GM12878 (cell line): Measurements from ENCODE around the gene KIAA1671. TPM values are rescaled to one million over a fixed set of nuclear protein-coding genes. Genes with fewer than 3 reads are reported as not detected.

Experiments used
- ATAC-seq: fragments of 200-7000 bp; cut with Tn5 transposase; 3 replicates; pipeline ENCODE4 v1.9.1; 2020; ENCODE audit warnings: mild to moderate bottlenecking, moderate library complexity
- BruUV-seq: library from RNA; stranded (reverse); fragments of 400-500 nt; replicated peaks from 2 replicates; lab custom pipeline; 2021; lab: Mats Ljungman, UMichigan
- CTCF ChIA-PET: fragments of 300-600 bp; sonication (Branson Sonifier 250); formaldehyde crosslinking; extraction: SDS; loops from one replicate; lab custom pipeline; 2021; ENCODE audit warnings: inconsistent platforms; lab: Yijun Ruan, JAX
- POLR2A ChIA-PET: fragments of 350-600 bp; formaldehyde crosslinking; extraction: SDS; loops from one replicate; lab custom pipeline; 2021; ENCODE audit warnings: inconsistent platforms; lab: Charles Lee
- RAD21 ChIA-PET: fragments of 300-600 bp; sonication (Branson Sonifier 250); formaldehyde crosslinking; loops from one replicate; lab custom pipeline; 2023; ENCODE audit warnings: antibody characterized with exemption; ENCODE audit not compliant: unreplicated experiment; lab: Charles Lee
- SMC1A ChIA-PET: fragments of 300-600 bp; sonication (Branson Sonifier 250); formaldehyde crosslinking; loops from one replicate; lab custom pipeline; 2023; ENCODE audit not compliant: unreplicated experiment, uncharacterized antibody; lab: Charles Lee
- DNase-seq: peaks from one replicate; pipeline ENCODE4 v3.0.0-alpha.2; 2011; ENCODE audit warnings: low read depth, low spot score
- FAIRE-seq: peaks from 3 replicates; lab custom pipeline; 2011; peaks lifted over from hg19 to GRCh38; lab: Jason Lieb, UNC
- H2AFZ ChIP-seq: 2 replicates; pipeline ENCODE4 v1.6.0; 2011; ENCODE audit warnings: low read depth, low read length, control low read depth; ENCODE audit not compliant: control insufficient read depth
- H3K27ac ChIP-seq: 2 replicates; pipeline ENCODE4 v1.5.1; 2011; ENCODE audit warnings: control low read depth; ENCODE audit not compliant: control insufficient read depth, insufficient read depth
- H3K27me3 ChIP-seq, 2 experiments: replicated peaks in 1 of 2; 2 replicates each; pipeline versions ENCODE4 v1.6.0 to v1.6.1; 2011; ENCODE audit warnings: low read length in 1 of 2; ENCODE audit not compliant: control insufficient read depth in 2 of 2, insufficient read depth in 2 of 2
- H3K36me3 ChIP-seq, 2 experiments: 2 replicates each; pipeline ENCODE4 v1.5.1; 2011; ENCODE audit warnings: low read length in 1 of 2; ENCODE audit not compliant: control insufficient read depth in 2 of 2, insufficient read depth in 2 of 2
- H3K4me1 ChIP-seq: 2 replicates; pipeline ENCODE4 v1.6.1; 2011; ENCODE audit warnings: mild to moderate bottlenecking, low read length, moderate library complexity, mixed read lengths; ENCODE audit not compliant: control insufficient read depth, insufficient read depth
- H3K4me2 ChIP-seq: 2 replicates; pipeline ENCODE4 v1.6.0; 2011; ENCODE audit warnings: control low read depth; ENCODE audit not compliant: control insufficient read depth, insufficient read depth
- H3K4me3 ChIP-seq: fragments of 200-600 bp; sonication (generic); 2 replicates; pipeline ENCODE4 v1.5.1; 2016
- H3K79me2 ChIP-seq: 2 replicates; pipeline ENCODE4 v1.6.0; 2011; ENCODE audit warnings: low read length; ENCODE audit not compliant: control insufficient read depth, insufficient read depth
- H3K9ac ChIP-seq: 2 replicates; pipeline ENCODE4 v1.8.0; 2011; ENCODE audit warnings: low read length, control low read depth, mixed read lengths; ENCODE audit not compliant: control insufficient read depth, insufficient read depth
- H3K9me3 ChIP-seq: replicated peaks from 3 replicates; pipeline ENCODE4 v1.5.1; 2011; ENCODE audit warnings: mild to moderate bottlenecking, low read length; ENCODE audit not compliant: control insufficient read depth, insufficient read depth
- H4K20me1 ChIP-seq: 2 replicates; pipeline ENCODE4 v1.6.0; 2011; ENCODE audit not compliant: control insufficient read depth, insufficient read depth
- BHLHE40 ChIP-seq, 2 experiments: fragments of 450-650 bp in 1 of 2; IDR thresholded peaks; 2 replicates each; pipeline ENCODE4 v1.6.1; 2011 to 2017; ENCODE audit warnings: low read depth in 2 of 2, borderline replicate concordance in 1 of 2, improper control_type of control experiment in 1 of 2, low read length in 1 of 2, mild to moderate bottlenecking in 1 of 2
- CBX3 ChIP-seq: fragments of 200-600 bp; sonication (generic); IDR thresholded peaks from 2 replicates; pipeline ENCODE4 v1.6.1; 2016; ENCODE audit warnings: low read depth, borderline replicate concordance
- CEBPB ChIP-seq, 2 experiments: fragments of 150-350 bp in 1 of 2; IDR thresholded peaks; 2 replicates each; pipeline ENCODE4 v1.6.1; 2012 to 2014; ENCODE audit warnings: low read depth in 2 of 2, low read length in 2 of 2, borderline replicate concordance in 1 of 2, inconsistent platforms in 1 of 2
- IKZF2 ChIP-seq, 2 experiments: fragments of 450-650 bp; IDR thresholded peaks; 2 replicates each; pipeline ENCODE4 v1.6.1; 2017; ENCODE audit warnings: mild to moderate bottlenecking in 2 of 2, moderate library complexity in 2 of 2
- KLF5 ChIP-seq: fragments of 450-650 bp; IDR thresholded peaks from 2 replicates; pipeline ENCODE4 v1.6.1; 2014; ENCODE audit warnings: mild to moderate bottlenecking; ENCODE audit not compliant: partially characterized antibody
- MEF2A ChIP-seq: IDR thresholded peaks from 2 replicates; pipeline ENCODE4 v1.6.1; 2011; ENCODE audit warnings: low read depth, mild to moderate bottlenecking, low read length, moderate library complexity; ENCODE audit not compliant: insufficient read depth
- MYC ChIP-seq: IDR thresholded peaks from 2 replicates; pipeline ENCODE4 v1.6.1; 2011; ENCODE audit warnings: mild to moderate bottlenecking, low read length, moderate library complexity, inconsistent platforms; ENCODE audit not compliant: insufficient read depth, insufficient replicate concordance, insufficient read length, severe bottlenecking
- NFXL1 ChIP-seq: fragments of 450-650 bp; IDR thresholded peaks from 2 replicates; pipeline ENCODE4 v1.6.1; 2017; ENCODE audit warnings: antibody characterized with exemption, mild to moderate bottlenecking, borderline replicate concordance
- NRF1 ChIP-seq: conservative IDR thresholded peaks from 2 replicates; pipeline ENCODE4 v1.6.1; 2011; ENCODE audit warnings: mild to moderate bottlenecking, low read depth, low read length, improper control_type of control experiment
- PAX8 ChIP-seq: fragments of 450-650 bp; IDR thresholded peaks from 2 replicates; pipeline ENCODE4 v1.6.1; 2017; ENCODE audit warnings: mild to moderate bottlenecking, moderate library complexity
- PML ChIP-seq: IDR thresholded peaks from 2 replicates; pipeline ENCODE4 v1.6.1; 2012; ENCODE audit warnings: low read length, inconsistent platforms
- PRDM15 ChIP-seq: fragments of 450-650 bp; formaldehyde crosslinking; IDR thresholded peaks from 2 replicates; pipeline ENCODE4 v1.4.0; 2020; ENCODE audit warnings: mild to moderate bottlenecking, moderate library complexity
- ZBED1 ChIP-seq: IDR thresholded peaks from 2 replicates; pipeline ENCODE4 v1.6.1; 2016; ENCODE audit warnings: borderline replicate concordance
- ZNF622 ChIP-seq: fragments of 450-650 bp; IDR thresholded peaks from 2 replicates; pipeline ENCODE4 v1.6.1; 2017; ENCODE audit warnings: mild to moderate bottlenecking, inconsistent platforms
- WGBS: methylation state at CpG from one replicate; pipeline ENCODE4 v1.1.6; 2016; ENCODE audit warnings: low lambda C conversion rate; ENCODE audit not compliant: insufficient replicate concordance, insufficient coverage; ENCODE audit errors: missing lambda C conversion rate; 5-methylcytosine and 5-hydroxymethylcytosine counted together
- in situ Hi-C: fragments of 300-500 bp; cut with MboI; formaldehyde crosslinking; loops from 9 replicates; pipeline ENCODE4 v1.14.3; 2018; ENCODE audit warnings: mixed read lengths
- intact Hi-C: fragments of 100-400 bp; cut with micrococcal nuclease; formaldehyde crosslinking; loops from one replicate; pipeline ENCODE4 v1.14.2; 2022; ENCODE audit not compliant: unreplicated experiment
- polyA plus RNA-seq, 11 experiments: library from polyadenylated mRNA; depleted of rRNA in 4 of 11; unstranded in 6 of 11; stranded (reverse) in 5 of 11; fragments of >200 nt; fragmentation: Nextera tagmentation in 4 of 11; fragmentation: Illumina TruSeq in 1 of 11; extraction: Ambion mirVana in 4 of 11; extraction: Trizol in 1 of 11; gene quantifications; 1 replicate in 1 of 11; 2 replicates in 10 of 11; pipeline versions ENCODE4 v1.2.1 to v1.2.3, GENCODE V29; 2011 to 2016; ENCODE audit warnings: inconsistent platforms in 2 of 11, missing spikeins in 2 of 11, low read depth in 1 of 11
- total RNA-seq, 4 experiments: library from RNA; depleted of rRNA in 3 of 4; stranded (reverse); fragments of >200 nt in 3 of 4; fragmentation: Illumina TruSeq in 1 of 4; extraction: Trizol in 1 of 4; gene quantifications; 2 replicates each; pipeline versions ENCODE4 v1.2.1 to v1.2.3, GENCODE V29; 2013 to 2021
- TF ChIP-seq, protein P1 (sequence below): IDR thresholded peaks from 2 replicates; pipeline ENCODE4 v1.6.1; 2012; ENCODE audit warnings: mild to moderate bottlenecking, low read depth, low read length
- TF ChIP-seq, protein P2 (sequence below): IDR thresholded peaks from 2 replicates; pipeline ENCODE4 v1.6.1; 2011; ENCODE audit warnings: low read depth, mild to moderate bottlenecking, low read length, moderate library complexity, borderline replicate concordance; ENCODE audit errors: extremely low read depth

KIAA1671 gene
- total and polyA plus RNA-seq, 10 of the 15 experiments (the other 5 are each of a cell fraction or from before 2014, with no cell fraction given) = 0.05 to 2.7 (median 0.33) TPM

- Histone ChIP-seq H4K20me1 (no peaks in the 10 kb centered on the region), H3K4me1 (no peaks in the 10 kb centered on the region), H3K4me3 (no peak overlapping the region), H3K9me3 (no peaks in the 10 kb centered on the region; the same call in 2 of the 3 replicates), H3K9ac (no peak overlapping the region), H3K36me3 (no peaks in the 10 kb centered on the region), H2AFZ (no peak overlapping the region), H3K4me2 (no peak overlapping the region), H3K27ac (no peak overlapping the region), H3K79me2 (no peaks in the 10 kb centered on the region), H3K27me3 (no peaks in the 10 kb centered on the region; a peak in 1 of 4 replicates)
- in situ Hi-C loops (no loop called here), intact Hi-C loops (no loop called here)
- WGBS = 54% methylated on average over 6 of the region's 6 CpGs
- RAD21 ChIA-PET = interaction anchor here (1.5 kb wide), 1 partner anchor 95 kb away, joined by 3 read pairs; no protein-coding TSS in a partner anchor
- POLR2A ChIA-PET = no interaction called here
- ATAC-seq = no peak
- no TSS peak for BruUV-seq
- no peak for FAIRE-seq
- CTCF ChIA-PET = interaction anchor here (0.8 to 1.2 kb wide), 2 partner anchors 96 to 158 kb away, joined by 3 to 5 read pairs; no protein-coding TSS in a partner anchor
- no peak for DNase-seq
- SMC1A ChIA-PET = interaction anchor here (0.9 to 1.0 kb wide), 4 partner anchors 64 to 94 kb away, joined by 3 to 4 read pairs (median 3); no protein-coding TSS in a partner anchor
- TF ChIP-seq CBX3 (no peak), KLF5 (no peak), IKZF2 (IDR thresholded peaks at IDR 0.05) (no peak), MEF2A (no peak), PRDM15 (CRISPR knock-in tag) (no peak), NRF1 (no peak), PML (no peak), CEBPB (IDR thresholded peaks at IDR 0.05; ENCODE audit: borderline replicate concordance in 1 of 2, low read depth in 2 of 2, low read length in 2 of 2) (no peak), ZNF622 (no peak), PAX8 (no peak), MYC (no peak), NFXL1 (no peak), ZBED1 (no peak), BHLHE40 (IDR thresholded peaks at IDR 0.05; ENCODE audit: borderline replicate concordance in 1 of 2, low read depth in 2 of 2, low read length in 1 of 2) (no peak)
- TF ChIP-seq, protein P1, sequence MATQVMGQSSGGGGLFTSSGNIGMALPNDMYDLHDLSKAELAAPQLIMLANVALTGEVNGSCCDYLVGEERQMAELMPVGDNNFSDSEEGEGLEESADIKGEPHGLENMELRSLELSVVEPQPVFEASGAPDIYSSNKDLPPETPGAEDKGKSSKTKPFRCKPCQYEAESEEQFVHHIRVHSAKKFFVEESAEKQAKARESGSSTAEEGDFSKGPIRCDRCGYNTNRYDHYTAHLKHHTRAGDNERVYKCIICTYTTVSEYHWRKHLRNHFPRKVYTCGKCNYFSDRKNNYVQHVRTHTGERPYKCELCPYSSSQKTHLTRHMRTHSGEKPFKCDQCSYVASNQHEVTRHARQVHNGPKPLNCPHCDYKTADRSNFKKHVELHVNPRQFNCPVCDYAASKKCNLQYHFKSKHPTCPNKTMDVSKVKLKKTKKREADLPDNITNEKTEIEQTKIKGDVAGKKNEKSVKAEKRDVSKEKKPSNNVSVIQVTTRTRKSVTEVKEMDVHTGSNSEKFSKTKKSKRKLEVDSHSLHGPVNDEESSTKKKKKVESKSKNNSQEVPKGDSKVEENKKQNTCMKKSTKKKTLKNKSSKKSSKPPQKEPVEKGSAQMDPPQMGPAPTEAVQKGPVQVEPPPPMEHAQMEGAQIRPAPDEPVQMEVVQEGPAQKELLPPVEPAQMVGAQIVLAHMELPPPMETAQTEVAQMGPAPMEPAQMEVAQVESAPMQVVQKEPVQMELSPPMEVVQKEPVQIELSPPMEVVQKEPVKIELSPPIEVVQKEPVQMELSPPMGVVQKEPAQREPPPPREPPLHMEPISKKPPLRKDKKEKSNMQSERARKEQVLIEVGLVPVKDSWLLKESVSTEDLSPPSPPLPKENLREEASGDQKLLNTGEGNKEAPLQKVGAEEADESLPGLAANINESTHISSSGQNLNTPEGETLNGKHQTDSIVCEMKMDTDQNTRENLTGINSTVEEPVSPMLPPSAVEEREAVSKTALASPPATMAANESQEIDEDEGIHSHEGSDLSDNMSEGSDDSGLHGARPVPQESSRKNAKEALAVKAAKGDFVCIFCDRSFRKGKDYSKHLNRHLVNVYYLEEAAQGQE = no peak
- TF ChIP-seq, protein P2, sequence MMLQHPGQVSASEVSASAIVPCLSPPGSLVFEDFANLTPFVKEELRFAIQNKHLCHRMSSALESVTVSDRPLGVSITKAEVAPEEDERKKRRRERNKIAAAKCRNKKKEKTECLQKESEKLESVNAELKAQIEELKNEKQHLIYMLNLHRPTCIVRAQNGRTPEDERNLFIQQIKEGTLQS = no peak
These were observed 223.7 kb downstream of the KIAA1671 start for GRCh38 chr22:25176175-25176574.
